A673 (cell line): ENCODE data around the gene PLXND1. TPM values are rescaled to one million over a fixed set of nuclear protein-coding genes. Genes with fewer than 3 reads are reported as not detected.

Experiments
- BruUV-seq: library from RNA; stranded (reverse); fragments of 400-500 nt; replicated peaks from 2 replicates; lab custom pipeline; 2021; lab: Mats Ljungman, UMichigan
- CTCF ChIA-PET: fragments of 300-600 bp; sonication (Branson Sonifier 250); formaldehyde crosslinking; loops from one replicate; lab custom pipeline; 2022; ENCODE audit warnings: antibody characterized with exemption; lab: Charles Lee
- POLR2A ChIA-PET: fragments of 300-600 bp; sonication (Branson Sonifier 250); formaldehyde crosslinking; loops from one replicate; lab custom pipeline; 2022; ENCODE audit warnings: antibody characterized with exemption; ENCODE audit not compliant: low non-redundant PET; lab: Charles Lee
- DNase-seq: peaks from one replicate; pipeline ENCODE4 v3.0.0-alpha.2; 2015; ENCODE audit warnings: low spot score
- H3K27ac ChIP-seq: fragments of 200-600 bp; sonication (generic); 2 replicates; pipeline ENCODE4 v1.5.1; 2016; ENCODE audit warnings: mixed run types, low read depth, mild to moderate bottlenecking, mixed read lengths, antibody characterized with exemption, low read length; ENCODE audit not compliant: poor library complexity, severe bottlenecking
- H3K27me3 ChIP-seq: fragments of 200-600 bp; sonication (generic); replicated peaks from 2 replicates; pipeline ENCODE4 v1.6.1; 2017; ENCODE audit warnings: mixed run types, low read depth, mild to moderate bottlenecking, mixed read lengths, antibody characterized with exemption, low read length; ENCODE audit not compliant: insufficient read depth, poor library complexity
- H3K36me3 ChIP-seq: fragments of 200-600 bp; sonication (generic); 2 replicates; pipeline ENCODE4 v1.6.1; 2016; ENCODE audit warnings: mixed run types, mild to moderate bottlenecking, mixed read lengths, antibody characterized with exemption, low read length; ENCODE audit not compliant: insufficient read depth, poor library complexity, severe bottlenecking
- H3K4me1 ChIP-seq: fragments of 200-600 bp; sonication (generic); 2 replicates; pipeline ENCODE4 v1.6.1; 2017; ENCODE audit warnings: mixed run types, mild to moderate bottlenecking, mixed read lengths, antibody characterized with exemption, low read length; ENCODE audit not compliant: insufficient read depth, poor library complexity, severe bottlenecking
- H3K4me3 ChIP-seq: fragments of 200-600 bp; sonication (generic); 2 replicates; pipeline ENCODE4 v1.5.1; 2016; ENCODE audit warnings: low read depth, mixed run types, mild to moderate bottlenecking, mixed read lengths, low read length; ENCODE audit not compliant: poor library complexity, severe bottlenecking
- H3K9me3 ChIP-seq: fragments of 200-600 bp; sonication (generic); 2 replicates; pipeline ENCODE4 v1.6.1; 2016; ENCODE audit warnings: mixed run types, low read depth, mild to moderate bottlenecking, mixed read lengths, antibody characterized with exemption, low read length; ENCODE audit not compliant: poor library complexity, severe bottlenecking
- CTCF ChIP-seq: fragments of 300-800, 200-600 bp; sonication (generic); conservative IDR thresholded peaks from 2 replicates; pipeline ENCODE4 v1.5.1; 2017; ENCODE audit warnings: low read depth, mild to moderate bottlenecking, antibody characterized with exemption, low read length, moderate library complexity, mixed read lengths
- EZH2 ChIP-seq: fragments of 200-600 bp; sonication (generic); IDR thresholded peaks from 2 replicates; pipeline ENCODE4 v1.6.1; 2017; ENCODE audit warnings: borderline replicate concordance, low read depth, mild to moderate bottlenecking, mixed read lengths, antibody characterized with exemption, low read length; ENCODE audit not compliant: poor library complexity, severe bottlenecking
- intact Hi-C: fragments of 100-400 bp; cut with micrococcal nuclease; formaldehyde crosslinking; loops from one replicate; pipeline ENCODE4 v1.10.0; 2022; ENCODE audit not compliant: unreplicated experiment
- total RNA-seq: library from RNA; stranded (reverse); gene quantifications from 2 replicates; pipeline ENCODE4 v1.2.3, GENCODE V29; 2021

The PLXND1 gene
- total RNA-seq, 1 experiment from 2014 or later = 31.5 TPM

DNA sequence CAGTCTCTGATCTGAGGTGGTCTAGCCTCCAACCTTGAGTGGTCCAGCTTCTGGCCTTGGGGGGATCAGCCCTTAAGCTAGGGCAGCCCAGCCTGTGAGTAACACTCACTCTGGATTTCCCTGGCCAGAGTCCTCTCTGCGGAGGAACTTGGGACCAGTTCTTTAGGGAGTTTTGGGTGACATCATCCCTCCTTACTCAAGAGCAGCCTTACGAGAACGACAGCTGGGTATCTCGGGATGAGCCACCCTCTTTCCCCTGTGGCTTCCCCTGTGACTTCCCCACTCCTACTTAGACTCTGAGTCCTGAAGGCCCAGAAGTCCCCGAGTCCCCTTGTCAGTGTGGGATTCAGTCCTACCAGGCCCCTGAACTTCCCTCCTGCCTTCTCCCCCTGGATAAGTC, 10.2 kb upstream of the PLXND1 start:
- ChIA-PET POLR2A (no interaction called here), CTCF (no interaction called here)
- Histone ChIP-seq H3K36me3 (no peaks in the 10 kb centered on the region), H3K4me3 (no peak overlapping the region), H3K27ac (no peak overlapping the region), H3K9me3 (no peaks in the 10 kb centered on the region), H3K4me1 (no peaks in the 10 kb centered on the region), H3K27me3 (no peaks in the 10 kb centered on the region)
- intact Hi-C loops = no loop called here
- no peak for DNase-seq
- no TSS peak for BruUV-seq
- TF ChIP-seq EZH2 (no peak), CTCF (no peak)

- TF ChIP-seq EZH2 = no peak
- no peak for TF ChIP-seq CTCF
- CTCF ChIA-PET = no interaction called here
These were observed 9.8 kb upstream of the PLXND1 start for GRCh38 chr3:129616291-129616690.

DNA sequence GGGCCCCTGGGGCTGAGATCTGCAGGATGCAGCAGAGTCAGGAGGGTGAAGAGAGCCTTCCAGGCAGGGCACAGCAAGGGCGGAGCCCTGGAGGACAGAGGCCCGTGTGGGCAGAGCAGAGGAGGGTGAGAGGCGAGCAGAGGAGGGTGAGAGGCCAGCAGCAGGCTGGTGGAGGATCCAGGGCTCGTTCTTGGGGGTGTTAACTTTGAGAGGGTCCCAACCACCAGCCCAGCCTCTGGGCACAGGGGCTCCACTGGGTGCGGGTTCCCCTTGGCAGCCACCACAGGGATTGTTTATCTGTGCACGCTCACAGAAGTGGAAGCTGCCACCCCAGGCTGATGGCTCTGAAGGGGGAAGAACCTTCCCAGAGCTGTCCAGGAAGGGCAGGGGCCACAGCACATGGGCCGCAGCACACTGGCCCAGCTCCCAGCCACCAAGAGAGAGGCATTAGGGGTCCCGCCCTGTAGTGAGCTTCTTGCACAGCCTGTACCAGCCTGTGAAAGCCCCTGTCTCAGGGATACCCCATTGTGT, 9.3 kb upstream of the PLXND1 start:
- DNase-seq = no peak
- intact Hi-C loops = no loop called here
- CTCF ChIA-PET = no interaction called here

More at GRCh38 chr3:129616291-129616690, 9.8 kb upstream of the PLXND1 start:
- Histone ChIP-seq H3K36me3 (no peaks in the 10 kb centered on the region), H3K27ac (no peak overlapping the region), H3K4me3 (no peak overlapping the region), H3K9me3 (no peaks in the 10 kb centered on the region), H3K4me1 (no peaks in the 10 kb centered on the region), H3K27me3 (no peaks in the 10 kb centered on the region)
- POLR2A ChIA-PET = no interaction called here
- BruUV-seq = no TSS peak
- DNase-seq = no peak
- intact Hi-C loops = no loop called here

More for the DNA sequence above, 9.3 kb upstream of the PLXND1 start:
- POLR2A ChIA-PET = no interaction called here
- H3K27me3 ChIP-seq = no peaks in the 10 kb centered on the region
- no peak for TF ChIP-seq CTCF
- TF ChIP-seq EZH2 = no peak
- no peak overlapping the region for H3K27ac ChIP-seq
- BruUV-seq = no TSS peak
- no peaks in the 10 kb centered on the region for H3K4me1 ChIP-seq
- H3K36me3 ChIP-seq = no peaks in the 10 kb centered on the region
- H3K4me3 ChIP-seq = no peak overlapping the region
- H3K9me3 ChIP-seq = no peaks in the 10 kb centered on the region
